IMR-90 (cell line): ENCODE measurements around the gene PRDM10. TPM values are rescaled to one million over a fixed set of nuclear protein-coding genes. Genes with fewer than 3 reads are reported as not detected.

Experiments
- ATAC-seq: fragments of 200-7000 bp; cut with Tn5 transposase; 2 replicates; pipeline ENCODE4 v1.9.1; 2020; ENCODE audit warnings: low read depth, mild to moderate bottlenecking, moderate library complexity
- BruUV-seq: library from RNA; stranded (reverse); fragments of 400-500 nt; replicated peaks from 2 replicates; lab custom pipeline; 2021; lab: Mats Ljungman, UMichigan
- CTCF ChIA-PET: fragments of 300-600 bp; formaldehyde crosslinking; extraction: SDS; loops from one replicate; lab custom pipeline; 2021; ENCODE audit warnings: antibody characterized with exemption; lab: Yijun Ruan, JAX
- POLR2A ChIA-PET: fragments of 300-600 bp; sonication (Branson Sonifier 250); formaldehyde crosslinking; loops from one replicate; lab custom pipeline; 2022; ENCODE audit warnings: antibody characterized with exemption; ENCODE audit not compliant: unreplicated experiment; lab: Charles Lee
- DNase-seq: peaks from one replicate; pipeline ENCODE4 v3.0.0; 2013
- H2AFZ ChIP-seq: replicated peaks from 2 replicates; pipeline ENCODE3; 2013; ENCODE audit warnings: low read length, mild to moderate bottlenecking; ENCODE audit not compliant: poor library complexity
- H2AK5ac ChIP-seq: 2 replicates; pipeline ENCODE4 v1.6.1; 2013; ENCODE audit warnings: low read depth, low read length, inconsistent platforms
- H2AK9ac ChIP-seq: replicated peaks from 2 replicates; pipeline ENCODE3; 2013; ENCODE audit warnings: mild to moderate bottlenecking, low read depth, low read length, moderate library complexity; ENCODE audit not compliant: poor library complexity
- H2BK120ac ChIP-seq: 2 replicates; pipeline ENCODE4 v1.6.1; 2013; ENCODE audit warnings: low read depth, low read length, inconsistent platforms
- H2BK15ac ChIP-seq: 3 replicates; pipeline ENCODE4 v1.6.1; 2013; ENCODE audit warnings: low read depth, low read length, inconsistent platforms
- H2BK20ac ChIP-seq: 2 replicates; pipeline ENCODE4 v1.6.1; 2013; ENCODE audit warnings: low read depth, mild to moderate bottlenecking, inconsistent platforms, low read length, moderate library complexity
- H2BK5ac ChIP-seq: 2 replicates; pipeline ENCODE4 v1.6.1; 2013; ENCODE audit warnings: mild to moderate bottlenecking, low read depth, low read length, inconsistent platforms; ENCODE audit not compliant: poor library complexity, severe bottlenecking
- H3K14ac ChIP-seq: replicated peaks from 2 replicates; pipeline ENCODE4 v1.6.1; 2013; ENCODE audit warnings: low read depth, low read length, inconsistent platforms
- H3K18ac ChIP-seq: 2 replicates; pipeline ENCODE4 v1.6.1; 2013; ENCODE audit warnings: low read depth, low read length, control low read depth
- H3K23ac ChIP-seq: 2 replicates; pipeline ENCODE4 v1.6.1; 2013; ENCODE audit warnings: low read depth, low read length, inconsistent platforms
- H3K27ac ChIP-seq: 2 replicates; pipeline ENCODE4 v1.5.1; 2013; ENCODE audit warnings: mild to moderate bottlenecking, control low read depth, low read length; ENCODE audit not compliant: insufficient read depth
- H3K27me3 ChIP-seq: 2 replicates; pipeline ENCODE4 v1.6.1; 2013; ENCODE audit warnings: low read length; ENCODE audit not compliant: control insufficient read depth, insufficient read depth
- H3K36me3 ChIP-seq: 2 replicates; pipeline ENCODE4 v1.6.1; 2013; ENCODE audit warnings: low read length, mixed read lengths; ENCODE audit not compliant: control insufficient read depth, insufficient read depth
- H3K4ac ChIP-seq: 2 replicates; pipeline ENCODE4 v1.6.1; 2013; ENCODE audit warnings: low read depth, low read length, inconsistent platforms
- H3K4me1 ChIP-seq: 2 replicates; pipeline ENCODE4 v1.6.1; 2013; ENCODE audit warnings: low read length, mixed read lengths; ENCODE audit not compliant: control insufficient read depth, insufficient read depth
- H3K4me2 ChIP-seq: 2 replicates; pipeline ENCODE4 v1.6.1; 2013; ENCODE audit warnings: low read depth, mild to moderate bottlenecking, control low read depth, low read length, moderate library complexity
- H3K4me3 ChIP-seq: 2 replicates; pipeline ENCODE4 v1.5.1; 2013; ENCODE audit warnings: low read depth, mild to moderate bottlenecking, control low read depth, low read length, moderate library complexity; ENCODE audit not compliant: insufficient read depth
- H3K56ac ChIP-seq: 2 replicates; pipeline ENCODE4 v1.6.1; 2013; ENCODE audit warnings: low read length, inconsistent platforms; ENCODE audit not compliant: insufficient read depth; ENCODE audit errors: extremely low read depth
- H3K79me1 ChIP-seq, 2 experiments: 2 replicates each; pipeline ENCODE4 v1.6.1; 2013; ENCODE audit warnings: low read length in 2 of 2, inconsistent platforms in 1 of 2, low read depth in 1 of 2
- H3K9ac ChIP-seq: 2 replicates; pipeline ENCODE4 v1.6.1; 2013; ENCODE audit warnings: low read depth, low read length, control low read depth
- H3K9me1 ChIP-seq: 2 replicates; pipeline ENCODE4 v1.6.1; 2013; ENCODE audit warnings: low read length, inconsistent platforms; ENCODE audit not compliant: insufficient read depth
- H3K9me3 ChIP-seq: 2 replicates; pipeline ENCODE4 v1.6.1; 2013; ENCODE audit warnings: low read length; ENCODE audit not compliant: control insufficient read depth, insufficient read depth
- H4K20me1 ChIP-seq: 2 replicates; pipeline ENCODE4 v1.6.1; 2013; ENCODE audit warnings: low read length, inconsistent platforms; ENCODE audit not compliant: insufficient read depth
- H4K5ac ChIP-seq: 2 replicates; pipeline ENCODE4 v1.6.1; 2013; ENCODE audit warnings: mild to moderate bottlenecking, low read depth, low read length, control low read depth
- H4K8ac ChIP-seq, 2 experiments: 2 replicates each; pipeline ENCODE4 v1.6.1; 2013; ENCODE audit warnings: low read depth in 2 of 2, low read length in 2 of 2, control low read depth in 1 of 2, inconsistent platforms in 1 of 2
- H4K91ac ChIP-seq: 2 replicates; pipeline ENCODE4 v1.6.1; 2013; ENCODE audit warnings: low read depth, low read length, inconsistent platforms; ENCODE audit not compliant: insufficient read depth
- FOS ChIP-seq: fragments of 150-350 bp; IDR thresholded peaks from 2 replicates; pipeline ENCODE4 v1.6.1; 2016; ENCODE audit warnings: low read depth, low read length
- MXI1 ChIP-seq: IDR thresholded peaks from 2 replicates; pipeline ENCODE4 v1.6.1; 2012; ENCODE audit warnings: low read depth, mild to moderate bottlenecking, low read length, moderate library complexity, borderline replicate concordance
- POLR2A ChIP-seq: IDR thresholded peaks from 2 replicates; pipeline ENCODE4 v1.6.1; 2012; ENCODE audit warnings: mild to moderate bottlenecking, low read depth, low read length
- SMC3 ChIP-seq: fragments of 150-350 bp; IDR thresholded peaks from 2 replicates; pipeline ENCODE4 v1.6.1; 2016; ENCODE audit warnings: low read depth, mild to moderate bottlenecking, antibody characterized with exemption, low read length, moderate library complexity
- WGBS, 2 experiments: methylation state at CpG; one replicate each; pipeline versions ENCODE4 v1.1.5 to v1.1.7; 2013; ENCODE audit warnings: missing lambda C conversion rate in 2 of 2; ENCODE audit not compliant: insufficient read length in 1 of 2; ENCODE audit errors: extremely low coverage in 2 of 2; 5-methylcytosine and 5-hydroxymethylcytosine counted together
- dilution Hi-C: fragments of 300-500 bp; cut with HindIII; formaldehyde crosslinking; loops from one replicate; pipeline ENCODE4 v1.14.3; 2018; ENCODE audit warnings: low sequenced_read_pairs; ENCODE audit not compliant: unreplicated experiment
- in situ Hi-C: fragments of 300-500 bp; cut with MboI; formaldehyde crosslinking; loops from 3 replicates; pipeline ENCODE4 v1.14.3; 2019; ENCODE audit warnings: low sequenced_read_pairs, inconsistent platforms, mixed read lengths
- intact Hi-C: fragments of 100-400 bp; cut with micrococcal nuclease; formaldehyde crosslinking; loops from 2 replicates; pipeline ENCODE4 v1.10.0; 2022
- polyA plus RNA-seq, 3 experiments: library from polyadenylated mRNA; depleted of rRNA; stranded (reverse); fragments of >200 nt; gene quantifications; 2 replicates each; pipeline ENCODE4 v1.2.3, GENCODE V29; 2012; ENCODE audit warnings: low replicate concordance in 1 of 3
- total RNA-seq: library from RNA; depleted of rRNA; stranded (reverse); fragments of >200 nt; gene quantifications from 2 replicates; pipeline ENCODE4 v1.2.3, GENCODE V29; 2012
- TF ChIP-seq, protein P1 (sequence below): fragments of 150-350 bp; IDR thresholded peaks from 2 replicates; pipeline ENCODE4 v1.6.1; 2017; ENCODE audit warnings: mild to moderate bottlenecking, antibody characterized with exemption, low read length, low read depth

The PRDM10 gene
- total and polyA plus RNA-seq, 2 of the 4 experiments (the other 2 are of a cell fraction): 3.1 to 6.5 TPM

DNA sequence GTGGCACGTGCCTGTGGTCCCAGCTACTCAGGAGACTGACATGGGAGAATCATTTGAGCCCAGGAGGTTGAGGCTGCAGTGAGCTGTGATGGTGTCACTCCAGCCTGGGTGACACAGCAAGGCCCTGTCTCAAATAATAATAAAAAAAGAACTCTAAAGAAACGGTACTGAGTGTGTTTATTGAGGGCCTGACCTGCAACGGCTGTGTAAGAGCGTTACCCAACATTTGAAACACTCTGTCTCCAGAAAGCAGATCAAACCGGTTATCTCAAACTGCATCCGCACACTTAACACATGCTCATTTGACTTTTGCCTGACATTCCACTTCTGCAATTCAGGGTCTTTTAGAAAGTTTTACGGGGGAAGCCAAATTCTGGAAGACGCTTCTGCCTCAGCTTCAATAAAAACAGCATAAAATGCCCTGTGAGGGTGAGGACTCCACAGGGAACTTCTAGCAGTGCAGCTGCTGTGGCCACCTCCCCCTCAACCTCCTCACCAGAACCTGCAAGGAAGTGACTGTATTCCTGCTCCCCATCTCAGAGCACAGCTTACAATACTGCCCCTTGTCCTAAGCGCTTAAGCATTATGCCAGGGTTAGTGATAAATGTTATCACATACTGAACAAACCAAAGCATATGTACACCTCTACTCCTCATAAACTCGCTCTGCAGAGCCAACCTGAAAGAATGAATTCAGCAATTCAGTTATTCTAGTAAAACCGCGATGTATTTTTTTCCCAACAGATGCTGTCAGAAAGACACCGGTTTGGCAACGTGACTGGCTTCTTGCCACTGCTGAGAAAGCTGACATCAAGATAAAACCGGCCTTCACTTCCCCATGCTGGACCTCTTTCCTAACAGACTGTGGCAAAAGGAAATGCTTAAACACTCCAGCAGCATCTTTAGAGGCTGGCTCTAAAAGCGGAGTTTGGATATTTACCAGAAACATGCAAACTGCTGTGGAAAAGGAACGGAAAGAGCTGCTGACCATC, 52.2 kb downstream of the PRDM10 start:
- Histone ChIP-seq H2BK120ac (no peak overlapping the region), H3K4me3 (no peak overlapping the region), H3K9me1 (peaks cover 6% of the 10 kb centered on the region; the same call in 1 of the 2 replicates), H3K27ac (no peak overlapping the region), H3K9me3 (no peaks in the 10 kb centered on the region), H2BK15ac (no peak overlapping the region), H3K79me1 (no peaks in the 10 kb centered on the region), H4K8ac (no peak overlapping the region), H2AK9ac (no peak overlapping the region), H3K18ac (no peak overlapping the region), H3K36me3 (peaks cover 12% of the 10 kb centered on the region), H2BK20ac (no peak overlapping the region), H3K4ac (no peak overlapping the region), H3K14ac (no peak overlapping the region), H3K4me2 (no peak overlapping the region), H4K5ac (no peak overlapping the region), H3K9ac (no peak overlapping the region), H2AK5ac (no peak overlapping the region), H3K27me3 (no peaks in the 10 kb centered on the region), H4K91ac (no peak overlapping the region), H2BK5ac (no peak overlapping the region), H3K23ac (no peak overlapping the region), H4K20me1 (peaks cover 8% of the 10 kb centered on the region; the same call in 1 of the 2 replicates), H2AFZ (no peak overlapping the region), H3K4me1 (no peaks in the 10 kb centered on the region; the same call in 1 of the 2 replicates), H3K56ac (no peak overlapping the region)
- WGBS, 2 experiments: 36% methylated on average over 7 of the region's 17 CpGs; no CpG with 5 or more reads in 1 of the 2 experiments
- intact Hi-C loops (no loop called here), dilution Hi-C loops (no loop called here), in situ Hi-C loops (no loop called here)
- TF ChIP-seq, protein P1, sequence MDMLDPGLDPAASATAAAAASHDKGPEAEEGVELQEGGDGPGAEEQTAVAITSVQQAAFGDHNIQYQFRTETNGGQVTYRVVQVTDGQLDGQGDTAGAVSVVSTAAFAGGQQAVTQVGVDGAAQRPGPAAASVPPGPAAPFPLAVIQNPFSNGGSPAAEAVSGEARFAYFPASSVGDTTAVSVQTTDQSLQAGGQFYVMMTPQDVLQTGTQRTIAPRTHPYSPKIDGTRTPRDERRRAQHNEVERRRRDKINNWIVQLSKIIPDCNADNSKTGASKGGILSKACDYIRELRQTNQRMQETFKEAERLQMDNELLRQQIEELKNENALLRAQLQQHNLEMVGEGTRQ: no peak
- TF ChIP-seq MXI1 (no peak), POLR2A (no peak), SMC3 (no peak), FOS (no peak)
- DNase-seq (peak; percentile 65), ATAC-seq (peak; percentile 62)
- ChIA-PET POLR2A (no interaction called here), CTCF (interaction anchor here (1.0 kb wide), 2 partner anchors 29 to 180 kb away, joined by 3 to 4 read pairs; no protein-coding TSS in a partner anchor)
- BruUV-seq: no TSS peak
